ENCODE data around the gene TAS2R1.
"Not testable (repeated sequence)": the region's sequence is repeated elsewhere in the genome, so short reads cannot be mapped to it uniquely, and the experiment has no call there.

TAS2R1 gene

GRCh38 chr5:9604416-9604815 is 25.7 kb downstream of the TAS2R1 start:
- no peak for DNase-seq (ENCODE audit: low read depth in 2 of 2)
- no peak overlapping the region for H3K4me3 ChIP-seq (replicated peaks in 1 of 2; ENCODE audit: low read depth in 2 of 2, low read length in 2 of 2)
- TF ChIP-seq CTCF (IDR thresholded peaks at IDR 0.05; ENCODE audit: low read depth, low read length): no peak

- no peak for DNase-seq (ENCODE audit: low read depth in 2 of 2)
- no peak for TF ChIP-seq CTCF (IDR thresholded peaks at IDR 0.05; ENCODE audit: low read depth, low read length)
- H3K4me3 ChIP-seq (replicated peaks in 1 of 2; ENCODE audit: low read depth in 2 of 2, low read length in 2 of 2): no peak overlapping the region
Measured at GRCh38 chr5:9601055-9601739, 29.0 kb downstream of the TAS2R1 start.

GRCh38 chr5:9599391-9599790 is 30.8 kb downstream of the TAS2R1 start:
- H3K4me3 ChIP-seq (replicated peaks in 1 of 2; ENCODE audit: low read depth in 2 of 2, low read length in 2 of 2): no peak overlapping the region
- no peak for DNase-seq (ENCODE audit: low read depth in 2 of 2)
- TF ChIP-seq CTCF (IDR thresholded peaks at IDR 0.05; ENCODE audit: low read depth, low read length): no peak

DNA sequence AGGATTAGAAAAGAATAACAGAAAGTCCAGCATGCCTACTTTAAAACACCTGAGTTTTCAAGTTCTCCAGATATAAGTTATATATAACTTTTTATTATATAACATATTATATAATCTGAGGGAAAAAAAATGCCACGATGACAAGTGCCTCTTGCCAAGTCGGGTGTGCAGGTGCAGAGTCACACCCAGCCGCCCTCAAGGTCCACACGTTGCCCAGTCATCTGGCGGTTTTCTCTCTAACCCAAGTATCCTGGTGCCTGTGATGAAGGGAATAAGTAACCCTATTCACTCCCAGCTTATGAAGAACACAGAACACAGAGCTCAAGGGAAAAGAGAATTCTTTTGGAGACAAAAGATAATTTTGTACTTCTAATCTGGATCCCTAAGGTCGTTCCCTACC is 31.8 kb downstream of the TAS2R1 start:
- not testable (repeated sequence) for H3K4me3 ChIP-seq (replicated peaks in 1 of 2; ENCODE audit: low read depth in 2 of 2, low read length in 2 of 2); DNase-seq (ENCODE audit: low read depth in 2 of 2)

GRCh38 chr5:9597322-9597721 is 32.8 kb downstream of the TAS2R1 start:
- not testable (repeated sequence) for DNase-seq (ENCODE audit: low read depth in 2 of 2); H3K4me3 ChIP-seq (replicated peaks in 1 of 2; ENCODE audit: low read depth in 2 of 2, low read length in 2 of 2)

DNA sequence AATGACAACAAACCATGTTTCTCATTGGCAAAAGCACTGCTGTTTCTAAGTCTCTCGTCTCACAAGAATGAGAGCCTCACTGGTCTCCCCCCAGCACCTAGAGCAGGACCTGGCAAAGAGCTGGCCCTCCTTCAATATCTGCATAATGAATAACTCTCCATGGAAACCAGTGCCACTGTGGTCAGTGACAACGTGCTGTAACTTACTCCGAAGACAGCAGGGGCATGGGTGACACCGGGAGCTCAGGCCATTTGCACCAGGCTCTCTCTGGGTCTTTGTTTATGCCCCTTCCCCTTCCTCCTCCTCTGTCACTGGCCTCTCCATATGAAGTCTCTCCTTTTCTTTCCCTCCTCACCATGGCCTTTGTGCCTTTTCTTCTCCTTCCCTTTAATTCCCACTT is 33.3 kb downstream of the TAS2R1 start:
- no peak overlapping the region for H3K4me3 ChIP-seq (replicated peaks in 1 of 2; ENCODE audit: low read depth in 2 of 2, low read length in 2 of 2)
- TF ChIP-seq CTCF (IDR thresholded peaks at IDR 0.05; ENCODE audit: low read depth, low read length): no peak
- DNase-seq (ENCODE audit: low read depth in 2 of 2): no peak

DNA sequence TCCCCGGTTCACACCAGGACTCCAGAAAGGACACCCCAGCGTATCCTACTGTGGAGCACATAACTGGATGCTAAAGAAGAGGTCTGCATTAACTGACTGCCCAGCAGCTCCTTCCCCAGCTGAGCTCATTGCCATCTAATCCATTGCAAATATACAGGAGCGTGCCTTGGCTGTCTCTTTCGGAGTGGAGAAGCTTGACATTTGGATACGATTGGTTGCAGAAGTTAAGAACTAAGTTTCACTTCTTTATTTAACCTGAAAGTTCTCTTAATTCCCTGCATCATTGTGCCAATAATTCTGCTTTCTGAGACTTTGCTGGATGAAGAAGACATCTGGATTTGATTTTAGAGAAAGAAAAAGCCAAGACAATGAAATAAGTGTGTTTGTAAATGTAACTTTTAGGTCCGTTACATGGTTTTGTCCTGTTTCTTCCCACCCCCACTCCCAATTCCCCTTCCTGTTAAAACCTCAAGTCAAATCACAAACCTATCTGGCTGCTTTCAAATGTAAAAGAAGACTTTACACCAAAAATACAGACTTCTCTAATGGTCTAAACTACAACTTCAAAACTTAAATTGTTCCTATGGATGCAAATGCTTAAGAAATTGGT is 33.9 kb downstream of the TAS2R1 start:
- peak in 1 of 2 donors; percentile 13 for DNase-seq (ENCODE audit: low read depth in 2 of 2)
- H3K4me3 ChIP-seq (replicated peaks in 1 of 2; ENCODE audit: low read depth in 2 of 2, low read length in 2 of 2): no peak overlapping the region
- no peak for TF ChIP-seq CTCF (IDR thresholded peaks at IDR 0.05; ENCODE audit: low read depth, low read length)

DNA sequence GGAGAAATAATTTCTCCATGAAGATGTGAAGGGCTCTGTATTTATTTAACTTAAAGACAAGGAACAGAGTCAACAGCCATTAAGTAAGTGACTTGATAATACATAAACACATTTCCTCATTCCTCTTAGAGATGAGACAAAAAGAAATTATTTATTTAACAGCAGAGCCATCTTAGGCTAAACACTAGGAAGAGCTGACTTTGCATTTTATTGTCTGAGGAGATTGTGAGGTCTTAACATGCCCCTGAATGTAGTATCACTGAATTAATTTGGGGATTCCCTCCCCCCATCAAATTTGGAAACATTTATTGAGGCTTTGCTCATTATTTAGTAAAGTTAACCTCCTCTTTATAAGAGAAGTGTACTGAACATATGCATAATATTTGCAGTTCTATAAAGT is 35.2 kb downstream of the TAS2R1 start:
- H3K4me3 ChIP-seq (replicated peaks in 1 of 2; ENCODE audit: low read depth in 2 of 2, low read length in 2 of 2): no peak overlapping the region
- TF ChIP-seq CTCF (IDR thresholded peaks at IDR 0.05; ENCODE audit: low read depth, low read length): no peak
- DNase-seq (ENCODE audit: low read depth in 2 of 2): no peak
